ENCODE results near the gene SELENON. TPM values are rescaled to one million over a fixed set of nuclear protein-coding genes. Genes with fewer than 3 reads are reported as not detected.

SELENON gene
- total and polyA plus RNA-seq, 2 experiments from 2014 or later: 111 to 123 TPM

DNA sequence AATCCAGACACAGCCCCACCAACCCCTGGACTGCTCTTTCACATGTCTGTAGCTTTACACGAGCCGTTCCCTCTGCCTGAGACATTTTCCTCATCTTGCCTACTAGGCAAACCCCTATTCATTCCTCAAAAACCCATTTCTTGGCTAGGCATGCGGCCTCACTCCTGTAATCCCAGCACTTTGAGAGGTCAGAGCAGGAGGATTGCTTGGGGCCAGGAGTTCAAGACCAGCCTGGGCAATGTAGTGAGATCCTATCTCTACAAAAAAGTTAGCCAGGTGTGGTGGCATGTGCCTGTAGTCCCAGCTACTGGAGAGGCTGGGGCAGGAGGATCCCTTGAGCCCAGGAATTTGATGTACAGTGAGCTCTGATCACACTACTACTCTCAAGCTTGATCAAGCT is 64.4 kb downstream of the SELENON start:
- Histone ChIP-seq H3K27me3 (no peaks in the 10 kb centered on the region), H3K36me3 (no peaks in the 10 kb centered on the region), H3K27ac (no peak overlapping the region), H3K4me3 (no peak overlapping the region), H3K4me1 (ENCODE audit: low read depth) (no peaks in the 10 kb centered on the region), H3K9me3 (ENCODE audit: low read depth) (no peaks in the 10 kb centered on the region)
- DNase-seq (ENCODE audit: low read depth in 1 of 2, low spot score in 1 of 2): no peak
- TF ChIP-seq, protein P1, sequence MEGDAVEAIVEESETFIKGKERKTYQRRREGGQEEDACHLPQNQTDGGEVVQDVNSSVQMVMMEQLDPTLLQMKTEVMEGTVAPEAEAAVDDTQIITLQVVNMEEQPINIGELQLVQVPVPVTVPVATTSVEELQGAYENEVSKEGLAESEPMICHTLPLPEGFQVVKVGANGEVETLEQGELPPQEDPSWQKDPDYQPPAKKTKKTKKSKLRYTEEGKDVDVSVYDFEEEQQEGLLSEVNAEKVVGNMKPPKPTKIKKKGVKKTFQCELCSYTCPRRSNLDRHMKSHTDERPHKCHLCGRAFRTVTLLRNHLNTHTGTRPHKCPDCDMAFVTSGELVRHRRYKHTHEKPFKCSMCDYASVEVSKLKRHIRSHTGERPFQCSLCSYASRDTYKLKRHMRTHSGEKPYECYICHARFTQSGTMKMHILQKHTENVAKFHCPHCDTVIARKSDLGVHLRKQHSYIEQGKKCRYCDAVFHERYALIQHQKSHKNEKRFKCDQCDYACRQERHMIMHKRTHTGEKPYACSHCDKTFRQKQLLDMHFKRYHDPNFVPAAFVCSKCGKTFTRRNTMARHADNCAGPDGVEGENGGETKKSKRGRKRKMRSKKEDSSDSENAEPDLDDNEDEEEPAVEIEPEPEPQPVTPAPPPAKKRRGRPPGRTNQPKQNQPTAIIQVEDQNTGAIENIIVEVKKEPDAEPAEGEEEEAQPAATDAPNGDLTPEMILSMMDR (IDR thresholded peaks at IDR 0.05; ENCODE audit: low read depth, low read length): no peak

DNA sequence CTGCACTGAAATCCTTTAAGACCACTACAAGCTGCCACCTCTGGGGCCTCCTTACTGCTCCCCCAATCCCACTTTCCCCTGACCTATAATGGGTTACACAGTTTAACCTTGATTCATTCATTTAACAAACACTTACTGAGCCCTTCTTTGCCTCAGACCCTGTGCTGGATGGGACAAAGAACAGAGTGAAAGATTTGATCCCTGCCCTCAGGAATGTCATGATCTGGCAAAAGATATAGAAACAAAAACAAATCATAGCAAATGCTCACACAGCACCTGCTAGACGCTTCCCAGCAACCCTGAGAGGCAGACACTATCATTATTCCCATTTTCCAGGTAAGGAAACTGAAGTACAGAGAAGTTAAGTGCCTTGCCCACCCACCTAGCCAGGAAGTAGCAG is 66.3 kb downstream of the SELENON start:
- H3K4me1 ChIP-seq (ENCODE audit: low read depth): peaks cover 5% of the 10 kb centered on the region
- no peaks in the 10 kb centered on the region for H3K27me3 ChIP-seq
- TF ChIP-seq, protein P1 (IDR thresholded peaks at IDR 0.05; ENCODE audit: low read depth, low read length): no peak

DNA sequence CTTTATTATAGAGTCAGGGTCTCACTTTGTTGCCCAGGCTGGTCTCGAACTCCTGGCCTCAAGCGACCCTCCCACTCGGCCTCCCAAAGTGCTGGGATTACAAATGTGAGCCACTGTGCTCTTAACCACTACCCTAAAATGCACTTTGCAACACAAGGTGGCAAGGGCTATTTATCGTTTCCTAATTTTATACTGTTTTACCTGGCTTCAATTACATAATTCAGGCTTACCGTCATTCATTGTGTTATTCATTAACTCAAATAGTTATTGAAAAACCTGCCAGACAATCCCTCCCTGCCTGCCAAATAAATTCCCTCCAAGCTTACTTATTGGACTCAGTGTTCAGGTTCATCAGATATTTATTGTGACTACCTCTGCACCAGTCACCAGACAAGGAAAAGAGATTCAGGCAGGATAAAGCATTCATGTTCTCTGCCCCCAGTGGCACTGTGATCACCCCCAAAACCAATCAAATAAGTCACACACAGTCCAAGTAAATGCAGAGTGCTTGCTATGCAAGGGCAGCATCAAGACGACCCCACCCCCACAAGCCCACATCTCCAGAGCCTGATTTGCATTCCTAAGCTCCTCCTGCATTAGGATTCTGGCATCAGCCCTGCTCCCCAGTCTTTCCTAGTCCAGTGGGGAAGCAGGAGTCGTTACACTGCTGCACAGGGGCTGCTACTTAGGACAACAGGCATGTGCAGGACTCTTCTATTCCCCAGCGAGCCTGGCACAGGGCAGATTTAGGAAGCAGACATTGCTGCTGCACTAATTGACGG is 67.4 kb downstream of the SELENON start:
- H3K27ac ChIP-seq: no peak overlapping the region
- DNase-seq (ENCODE audit: low read depth in 1 of 2, low spot score in 1 of 2): no peak
- TF ChIP-seq, protein P1 (IDR thresholded peaks at IDR 0.05; ENCODE audit: low read depth, low read length): no peak
- H3K36me3 ChIP-seq: no peaks in the 10 kb centered on the region
- no peak overlapping the region for H3K4me3 ChIP-seq
- no peaks in the 10 kb centered on the region for H3K9me3 ChIP-seq (ENCODE audit: low read depth)
- peaks cover 10% of the 10 kb centered on the region for H3K4me1 ChIP-seq (ENCODE audit: low read depth)
- no peaks in the 10 kb centered on the region for H3K27me3 ChIP-seq

More for the DNA sequence above, 66.3 kb downstream of the SELENON start:
- no peak for DNase-seq (ENCODE audit: low read depth in 1 of 2, low spot score in 1 of 2)
- Histone ChIP-seq H3K9me3 (ENCODE audit: low read depth) (no peaks in the 10 kb centered on the region), H3K4me3 (no peak overlapping the region), H3K36me3 (no peaks in the 10 kb centered on the region), H3K27ac (no peak overlapping the region)

Other genes with a start within 250 kb of the SELENON start
- 85.7 and 118 TPM in 2 replicates for gene MAN1C1, start 183.4 kb upstream of the SELENON start, total RNA-seq
- 88.8 and 130 TPM in 2 replicates for gene MAN1C1, start 183.4 kb upstream of the SELENON start, polyA plus RNA-seq
- gene MTFR1L, start 19.8 kb downstream of the SELENON start, total RNA-seq: 158 and 197 TPM in 2 replicates
- 251 and 266 TPM in 2 replicates for gene MTFR1L, start 19.8 kb downstream of the SELENON start, polyA plus RNA-seq
- 3.0 and 4.4 TPM in 2 replicates for gene AUNIP, start 59.3 kb downstream of the SELENON start, total RNA-seq
- gene AUNIP, start 59.3 kb downstream of the SELENON start, polyA plus RNA-seq: 4.9 and 5.6 TPM in 2 replicates
- gene PAQR7, start 75.5 kb downstream of the SELENON start, total RNA-seq: 10.7 and 12.5 TPM in 2 replicates
- gene PAQR7, start 75.5 kb downstream of the SELENON start, polyA plus RNA-seq: 2.1 and 3.1 TPM in 2 replicates
- 225 and 572 TPM in 2 replicates for gene STMN1, start 106.2 kb downstream of the SELENON start, total RNA-seq
- 943 and 1,052 TPM in 2 replicates for gene STMN1, start 106.2 kb downstream of the SELENON start, polyA plus RNA-seq
- gene PAFAH2, start 197.9 kb downstream of the SELENON start, total RNA-seq: 8.3 and 10.9 TPM in 2 replicates
- gene PAFAH2, start 197.9 kb downstream of the SELENON start, polyA plus RNA-seq: 11.1 and 11.2 TPM in 2 replicates
- 7.0 and 10.1 TPM in 2 replicates for gene EXTL1, start 221.6 kb downstream of the SELENON start, total RNA-seq
- 8.6 and 10.0 TPM in 2 replicates for gene EXTL1, start 221.6 kb downstream of the SELENON start, polyA plus RNA-seq
- gene SLC30A2, start 245.9 kb downstream of the SELENON start, total RNA-seq: 1.3 and 1.5 TPM in 2 replicates
- gene SLC30A2, start 245.9 kb downstream of the SELENON start, polyA plus RNA-seq: 0.16 and 1.8 TPM in 2 replicates

Measured in cardiac muscle cell (in vitro differentiated cells and primary cell).